COR-L47 (cell line): ENCODE data around the gene AATK.

ENCODE experiments used
- DNase-seq: peaks from one replicate; lab custom pipeline; 2025; lab: John Stamatoyannopoulos, UW

AATK gene

DNA sequence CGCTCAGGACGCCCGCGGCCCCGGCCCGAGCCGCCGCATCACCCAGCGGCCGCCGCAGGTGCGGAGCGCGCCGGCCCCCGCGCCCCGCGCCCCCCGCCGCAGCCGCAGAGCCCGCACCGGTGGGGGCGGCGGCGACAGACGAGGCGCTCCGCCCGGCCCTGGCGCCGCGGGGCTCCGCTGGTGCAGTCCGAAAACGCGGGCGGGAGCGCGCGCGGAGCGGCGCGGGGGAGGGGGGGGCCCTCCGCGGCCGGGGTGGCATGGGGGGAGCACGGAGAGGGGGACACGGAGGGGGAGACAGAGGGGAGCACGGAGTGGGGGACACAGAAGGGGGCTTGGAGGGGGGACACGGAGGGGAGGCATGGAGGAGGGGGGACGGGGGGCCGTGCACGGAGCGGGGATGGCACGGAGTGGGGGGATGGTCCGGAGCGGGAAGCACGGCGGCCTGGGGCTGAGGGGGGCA is at the start of gene AATK:
Gene AATK (minus strand): TSS at position 189 of the 460 bp plus-strand sequence. CDS start 229 bp downstream, outside the sequence.
- no peak for DNase-seq

DNA sequence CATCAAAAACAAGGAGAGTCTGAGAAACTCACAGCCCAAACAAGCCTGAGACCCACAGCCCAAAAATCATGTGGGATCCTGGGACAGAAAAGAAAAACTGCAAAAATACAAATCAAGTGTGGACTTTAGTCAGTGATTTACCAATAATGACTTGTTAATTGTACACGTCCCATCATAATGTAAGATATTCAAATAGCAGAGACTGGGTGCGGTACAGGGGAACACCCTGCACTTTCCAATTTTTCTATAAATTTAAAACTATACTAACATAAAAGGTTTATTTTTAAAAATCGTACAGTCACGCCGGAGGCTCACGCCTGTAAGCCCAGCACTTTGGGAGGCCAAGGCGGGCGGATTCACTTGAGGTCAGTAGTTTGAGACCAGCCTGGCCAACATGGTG is 48.0 kb upstream of the AATK start:
- DNase-seq: no peak

DNA sequence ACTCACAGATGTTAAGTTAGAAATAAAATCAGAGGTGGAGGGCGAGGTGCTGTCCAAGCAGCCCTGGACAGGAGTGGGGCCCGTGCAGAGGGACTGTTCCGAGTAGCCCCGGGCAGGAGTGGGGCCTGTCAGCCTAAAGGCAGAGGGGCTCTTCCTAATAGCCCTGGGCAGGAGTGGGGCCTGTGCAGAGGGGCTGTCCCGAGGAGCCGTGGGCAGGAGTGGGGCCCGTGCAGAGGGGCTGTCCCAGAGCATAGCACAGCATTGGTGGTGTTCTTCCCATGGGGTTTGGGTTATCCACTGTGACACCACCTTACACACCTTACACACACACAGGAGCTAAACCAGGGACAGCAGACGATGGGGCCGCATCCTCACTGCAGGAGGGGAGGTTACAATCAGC is 46.3 kb upstream of the AATK start:
- no peak for DNase-seq

DNA sequence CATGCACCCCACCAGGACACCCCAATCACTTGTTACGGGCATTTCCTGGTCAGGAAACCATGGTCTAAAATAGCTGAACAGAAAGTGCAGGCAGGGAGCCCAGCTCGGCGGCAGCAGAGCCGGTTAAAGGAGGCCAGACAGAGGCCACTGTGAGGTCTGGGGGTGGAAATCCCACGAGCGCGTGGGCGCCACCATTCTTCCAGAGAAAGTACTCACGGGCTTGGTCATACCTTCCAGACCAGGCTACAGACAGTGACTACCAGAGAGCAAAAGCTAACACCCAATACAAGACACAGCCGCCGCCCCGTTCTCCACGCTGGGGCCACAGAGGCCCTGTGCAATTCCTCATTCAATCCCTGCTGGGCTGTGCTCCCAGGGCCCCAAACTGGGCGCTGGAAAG is 44.8 kb upstream of the AATK start:
- no peak for DNase-seq

GRCh38 chr17:81210466-81210865 is 44.4 kb upstream of the AATK start:
- DNase-seq: no peak

DNA sequence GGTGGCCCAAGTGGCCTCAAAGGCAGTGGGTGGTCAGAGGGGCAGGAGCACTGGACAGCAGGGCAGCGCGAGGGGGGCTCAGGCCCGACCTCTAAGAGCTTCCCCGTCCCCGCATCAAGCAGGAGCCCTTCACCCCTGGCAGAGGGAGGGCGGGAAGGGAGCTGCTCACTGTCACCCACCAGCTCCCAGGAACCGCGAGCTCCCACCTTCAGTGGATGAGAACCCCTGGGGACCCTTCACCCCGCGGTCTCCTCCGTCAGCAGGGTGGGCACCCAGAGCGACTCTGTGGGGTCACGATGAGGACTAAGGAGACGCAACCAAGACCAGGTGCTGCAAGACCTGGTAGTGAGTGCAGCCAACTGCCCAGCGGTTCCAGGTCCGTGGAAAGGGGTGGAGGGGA is 43.1 kb upstream of the AATK start:
- DNase-seq: no peak

DNA sequence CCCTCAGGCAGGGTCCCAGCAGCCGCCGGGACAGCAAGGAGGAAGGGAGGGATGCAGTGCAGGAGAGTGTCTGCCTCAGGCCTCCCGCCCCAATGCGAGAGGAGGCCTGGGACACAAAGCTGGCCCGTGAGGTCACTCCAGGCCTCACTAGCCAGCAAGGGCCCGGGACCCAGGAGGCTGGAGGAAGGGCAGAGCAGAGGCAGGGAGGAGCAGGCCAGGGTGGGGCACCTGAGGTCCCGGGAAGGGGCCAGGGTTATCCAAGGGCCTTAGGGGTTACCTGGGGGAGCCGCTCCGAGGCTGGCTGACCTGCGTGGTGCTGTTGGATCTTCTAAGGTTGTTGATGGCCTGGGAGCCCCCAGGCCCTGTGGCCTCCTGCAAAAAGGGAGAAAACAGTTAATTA is 42.6 kb upstream of the AATK start:
- DNase-seq: no peak

GRCh38 chr17:81207610-81208581 is 41.9 kb upstream of the AATK start:
- peak; percentile 71 for DNase-seq

GRCh38 chr17:81206657-81207056 is 40.6 kb upstream of the AATK start:
- DNase-seq: no peak

DNA sequence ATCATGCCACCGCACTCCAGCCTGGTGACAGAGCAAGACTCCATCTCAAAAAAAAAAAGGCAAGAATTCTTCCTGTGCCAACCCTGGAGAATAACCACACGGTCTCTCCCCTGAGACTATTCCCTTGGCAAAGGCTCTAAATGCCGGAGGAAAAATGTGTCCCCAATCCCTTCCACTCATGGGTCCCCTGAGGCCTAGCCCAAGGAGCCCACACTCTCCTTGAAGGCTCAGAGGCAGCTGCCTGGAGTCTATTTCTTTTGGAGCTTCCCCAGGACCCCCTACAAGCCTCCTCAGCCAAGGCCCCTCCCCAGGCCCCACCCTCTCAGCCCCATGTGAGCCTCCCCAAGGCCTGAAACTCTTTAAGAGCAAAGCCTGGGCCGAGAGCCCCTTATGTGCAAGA is 40.1 kb upstream of the AATK start:
- no peak for DNase-seq

DNA sequence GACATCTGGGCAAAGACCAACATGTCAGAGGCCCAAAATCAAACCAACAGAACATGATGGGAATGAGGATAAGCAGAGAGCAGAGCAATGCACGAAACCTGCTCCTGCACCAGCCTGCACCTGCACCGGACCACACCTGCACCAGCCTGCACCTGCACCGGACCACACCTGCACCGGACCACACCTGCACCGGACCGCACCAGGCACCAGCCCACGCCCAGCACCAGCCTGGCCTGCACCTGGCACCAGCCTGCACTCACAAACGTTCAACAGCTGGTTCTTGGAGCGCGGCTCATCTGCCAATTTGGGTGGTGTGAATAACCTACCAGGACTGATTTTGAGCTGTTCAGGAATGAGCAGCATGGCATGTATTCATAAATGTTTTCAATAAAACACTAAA is 38.6 kb upstream of the AATK start:
- no peak for DNase-seq

DNA sequence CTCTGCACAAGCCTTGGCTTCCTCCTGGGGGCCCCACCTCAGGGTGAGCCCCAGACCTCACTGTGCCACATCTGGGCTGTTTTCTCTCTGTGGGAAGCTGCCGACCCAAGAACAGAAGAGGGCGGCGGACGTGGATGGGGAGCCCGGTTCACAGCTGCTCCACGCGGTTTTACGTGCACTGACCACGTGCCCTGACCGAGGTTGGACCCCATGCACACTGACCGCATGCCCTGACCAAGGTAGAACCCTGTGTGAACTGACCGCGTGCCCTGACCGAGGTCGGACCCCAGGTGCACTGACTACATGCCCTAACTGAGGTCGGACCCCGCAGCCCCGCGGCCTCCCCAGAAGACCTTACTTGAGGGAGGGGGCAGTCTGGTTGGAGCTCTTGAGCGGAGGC is 37.1 kb upstream of the AATK start:
- DNase-seq: no peak

DNA sequence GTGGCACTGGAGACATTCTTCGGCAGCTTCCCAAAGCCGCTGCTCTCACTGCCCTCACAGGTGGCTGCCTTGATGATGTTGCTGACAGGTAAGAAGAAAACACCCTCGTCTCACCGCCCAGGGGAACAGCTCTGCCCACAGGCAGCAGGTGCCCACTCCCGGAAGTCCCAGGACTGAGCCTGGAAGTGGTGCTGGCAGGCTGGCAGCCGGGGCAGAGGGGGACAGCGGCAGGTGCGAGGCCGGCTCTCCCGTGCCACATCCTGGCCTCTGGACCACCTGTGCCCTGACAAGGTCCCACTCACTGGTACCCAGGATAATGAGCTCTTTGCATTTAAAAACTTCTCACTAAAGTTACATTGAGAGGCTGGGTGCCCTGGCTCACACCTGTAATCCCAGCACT is 36.3 kb upstream of the AATK start:
- no peak for DNase-seq

- DNase-seq: peak; percentile 20
Measured at GRCh38 chr17:81200695-81201580, 34.9 kb upstream of the AATK start.

DNA sequence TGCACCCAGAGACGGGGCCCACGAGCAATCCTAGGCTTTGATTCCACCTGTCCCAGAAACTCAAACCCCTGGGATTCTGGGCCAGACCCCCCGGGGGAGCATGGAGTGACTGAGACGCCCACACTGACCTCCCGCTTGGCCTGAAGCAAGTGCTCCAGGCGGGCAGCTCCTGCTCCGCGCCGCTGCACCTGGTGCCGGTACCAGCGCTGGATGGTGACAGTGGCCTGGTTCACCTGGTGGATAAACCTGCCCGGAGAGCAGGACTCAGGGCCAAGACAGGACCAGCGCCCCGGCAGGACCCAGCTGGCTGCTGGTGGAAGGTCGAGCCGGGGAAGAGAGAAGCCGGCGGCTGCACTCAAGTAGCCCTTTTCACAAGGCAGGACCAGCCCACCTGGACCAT is 34.2 kb upstream of the AATK start:
- no peak for DNase-seq

DNA sequence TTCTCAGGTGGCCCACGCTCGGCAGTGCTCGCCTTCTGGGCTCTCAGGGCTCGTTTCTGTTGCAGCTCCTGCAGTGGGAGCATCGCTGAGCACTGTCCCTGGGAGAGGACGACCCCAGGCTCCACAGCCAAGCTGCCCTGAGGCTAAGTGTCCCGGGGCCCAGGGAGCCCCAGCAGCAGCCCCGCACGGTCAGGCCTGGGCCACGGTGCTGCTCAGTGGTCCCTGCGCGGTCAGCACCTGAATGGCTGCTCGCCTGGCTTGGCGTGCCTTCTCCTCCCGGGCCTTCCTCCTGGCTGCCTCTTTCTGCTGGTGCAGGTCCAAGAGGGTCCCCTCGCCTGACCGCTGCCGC is 33.4 kb upstream of the AATK start:
- DNase-seq: no peak

- no peak for DNase-seq
Measured at GRCh38 chr17:81198826-81199481, 32.9 kb upstream of the AATK start.

DNA sequence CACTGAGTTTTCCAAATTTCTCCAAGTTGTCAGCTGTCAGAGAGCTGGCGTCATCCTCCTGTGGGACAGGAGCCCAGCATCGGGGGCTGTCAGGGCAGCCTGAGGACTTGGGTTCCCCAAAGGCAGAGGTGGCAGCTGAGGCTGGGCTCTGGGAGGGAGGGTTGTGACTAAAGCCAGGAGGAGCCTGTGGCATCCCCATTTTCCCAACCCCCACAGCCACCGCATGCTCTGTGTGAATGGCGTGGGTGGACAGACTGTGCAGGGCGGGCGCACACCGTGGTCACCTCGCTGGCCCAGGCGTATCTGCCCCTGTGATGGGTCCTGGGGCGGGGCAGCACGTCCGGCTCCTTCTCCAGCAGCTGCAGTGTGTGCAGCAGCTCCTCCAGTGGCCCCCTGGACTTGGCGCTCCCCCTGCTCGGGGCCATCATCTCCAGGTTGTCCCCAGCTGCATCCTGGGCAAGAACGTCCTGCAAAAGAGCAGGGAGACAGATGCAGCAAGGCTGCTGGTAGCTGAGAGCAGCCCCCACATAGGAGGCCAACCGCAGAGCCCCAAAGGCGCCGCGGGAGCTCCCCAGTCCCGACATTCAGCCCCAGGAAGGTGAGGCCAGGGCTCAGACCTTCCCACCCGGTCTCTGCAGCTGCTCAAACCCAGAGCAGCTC is 31.9 kb upstream of the AATK start:
- no peak for DNase-seq

DNA sequence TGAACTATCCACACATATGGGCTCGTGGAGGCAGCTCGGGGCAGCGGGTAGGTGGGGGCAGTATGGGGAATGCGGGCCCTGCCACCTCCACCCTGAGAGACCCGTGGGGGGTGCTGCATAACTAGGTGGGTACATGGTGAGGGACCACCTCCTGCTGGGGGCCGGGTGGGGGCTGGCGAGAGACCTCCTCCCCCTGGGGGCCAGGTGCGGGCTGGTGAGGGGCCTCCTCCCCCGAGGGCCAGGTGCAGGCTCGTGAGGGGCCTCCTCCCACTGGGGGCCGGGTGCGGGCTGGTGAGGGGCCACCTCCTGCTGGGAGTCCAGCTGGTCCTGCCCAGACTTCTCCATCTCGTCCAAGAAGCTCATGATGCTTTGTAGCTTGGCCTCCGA is 31.4 kb upstream of the AATK start:
- DNase-seq: no peak

DNA sequence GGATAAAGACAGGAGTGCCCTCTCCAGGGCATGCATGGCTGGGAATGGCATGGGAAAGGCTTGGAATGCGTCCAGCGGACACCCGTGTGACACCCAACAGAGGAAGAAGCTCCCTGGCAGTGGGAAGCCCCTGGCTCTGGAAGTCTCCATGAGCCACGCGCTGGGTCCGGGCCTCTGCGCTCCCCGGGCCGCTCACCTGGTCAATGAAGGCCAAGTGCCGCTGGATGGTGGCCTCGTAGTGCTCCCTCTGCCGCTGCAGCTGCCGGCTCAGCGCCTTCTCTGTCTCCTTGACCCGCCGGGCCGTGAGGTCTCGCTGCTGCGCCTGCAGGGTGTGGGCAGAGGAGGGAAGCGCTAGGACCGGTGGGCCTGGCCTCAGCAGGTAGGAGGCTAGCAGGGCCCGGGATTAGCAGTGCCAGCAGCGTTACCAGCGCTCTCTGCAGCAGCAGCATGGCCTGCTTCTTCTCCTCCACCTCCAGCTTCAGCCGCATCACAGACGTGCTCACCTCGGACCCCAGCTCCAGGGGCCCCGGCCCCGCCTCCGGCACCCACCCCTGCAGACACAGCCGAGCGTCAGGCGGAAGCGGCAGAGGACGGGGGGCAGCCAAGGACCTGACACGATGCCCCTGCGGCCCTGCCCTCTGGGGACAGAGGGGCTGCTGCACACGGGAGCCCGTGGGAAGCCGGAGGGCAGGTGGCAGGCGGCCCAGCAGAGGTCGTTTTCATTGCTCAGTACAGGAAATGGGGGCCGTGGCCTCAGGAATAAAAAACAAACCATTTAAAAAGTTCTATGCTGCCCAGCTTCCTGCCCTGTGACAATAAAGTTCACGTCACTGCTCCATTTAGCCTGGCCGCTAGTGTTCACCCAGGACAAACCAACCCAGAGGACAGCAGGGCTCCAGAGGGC is 30.7 kb upstream of the AATK start:
- no peak for DNase-seq
